Osteoblast (primary cell): ENCODE measurements around the gene RFC2. TPM values are rescaled to one million over a fixed set of nuclear protein-coding genes. Genes with fewer than 3 reads are reported as not detected.
"Not testable (repeated sequence)": the region's sequence is repeated elsewhere in the genome, so short reads cannot be mapped to it uniquely, and the experiment has no call there.

ENCODE experiments used
- DNase-seq: peaks from one replicate; pipeline ENCODE4 v3.0.0; 2011; ENCODE audit warnings: low spot score, mixed read lengths; ENCODE audit not compliant: insufficient read length; ENCODE audit errors: missing footprints
- H2AFZ ChIP-seq: 2 replicates; pipeline ENCODE4 v1.6.0; 2011; ENCODE audit warnings: mild to moderate bottlenecking, low read length
- H3K27ac ChIP-seq: 2 replicates; pipeline ENCODE4 v1.5.1; 2011; ENCODE audit warnings: mild to moderate bottlenecking, low read depth, low read length, moderate library complexity
- H3K27me3 ChIP-seq: 2 replicates; pipeline ENCODE4 v1.6.0; 2012; ENCODE audit warnings: mild to moderate bottlenecking, control low read depth, inconsistent platforms, low read length, moderate library complexity; ENCODE audit not compliant: insufficient read depth
- H3K36me3 ChIP-seq: 2 replicates; pipeline ENCODE4 v1.5.1; 2011; ENCODE audit warnings: mild to moderate bottlenecking, low read length, control low read depth, moderate library complexity; ENCODE audit not compliant: insufficient read depth
- H3K4me1 ChIP-seq: 2 replicates; pipeline ENCODE4 v1.5.1; 2011; ENCODE audit warnings: mild to moderate bottlenecking, low read length, control low read depth, moderate library complexity; ENCODE audit not compliant: insufficient read depth
- H3K4me2 ChIP-seq: 2 replicates; pipeline ENCODE4 v1.6.0; 2011; ENCODE audit warnings: mild to moderate bottlenecking, low read length; ENCODE audit not compliant: insufficient read depth
- H3K4me3 ChIP-seq: fragments of 200-600 bp; sonication (generic); 3 replicates; pipeline ENCODE4 v1.5.1; 2012; ENCODE audit warnings: mild to moderate bottlenecking, low read length, inconsistent platforms; ENCODE audit not compliant: insufficient read depth
- H3K79me2 ChIP-seq: 2 replicates; pipeline ENCODE4 v1.6.0; 2012; ENCODE audit warnings: mild to moderate bottlenecking, low read length, control low read depth, inconsistent platforms; ENCODE audit not compliant: insufficient read depth
- H3K9me3 ChIP-seq: 2 replicates; pipeline ENCODE4 v1.5.1; 2011; ENCODE audit warnings: low read depth, low read length, control low read depth
- H4K20me1 ChIP-seq: 2 replicates; pipeline ENCODE4 v1.6.0; 2012; ENCODE audit warnings: mild to moderate bottlenecking, low read length, control low read depth; ENCODE audit not compliant: insufficient read depth
- CTCF ChIP-seq: IDR thresholded peaks from 2 replicates; pipeline ENCODE4 v1.5.1; 2011; ENCODE audit warnings: mild to moderate bottlenecking, low read depth, low read length, moderate library complexity; ENCODE audit errors: extremely low read depth
- total RNA-seq: library from RNA; depleted of rRNA; stranded (reverse); fragments of >200 nt; gene quantifications from 2 replicates; pipeline ENCODE4 v1.2.3, GENCODE V29; 2012

Gene RFC2
- total RNA-seq, 1 donor = 12.3 TPM

- H3K9me3 ChIP-seq = no peaks in the 10 kb centered on the region
- peak overlapping the region; percentile 33 for H3K27ac ChIP-seq
- H3K79me2 ChIP-seq = peaks cover 3% of the 10 kb centered on the region
- H2AFZ ChIP-seq = no peak overlapping the region
- H3K27me3 ChIP-seq = no peaks in the 10 kb centered on the region
- H3K4me2 ChIP-seq = no peak overlapping the region
- H3K36me3 ChIP-seq = peaks cover 22% of the 10 kb centered on the region
- no peak for TF ChIP-seq CTCF
- DNase-seq = peak; percentile 80
- peaks cover 12% of the 10 kb centered on the region for H3K4me1 ChIP-seq
- H4K20me1 ChIP-seq = peaks cover 2% of the 10 kb centered on the region
- no peak overlapping the region for H3K4me3 ChIP-seq
Observed at GRCh38 chr7:74199551-74200355, 54.4 kb downstream of the RFC2 start.

- H2AFZ ChIP-seq = no peak overlapping the region
- TF ChIP-seq CTCF = no peak
- peaks cover 13% of the 10 kb centered on the region for H3K4me1 ChIP-seq
Observed at GRCh38 chr7:74197449-74198124, 56.6 kb downstream of the RFC2 start.

GRCh38 chr7:74195968-74196654 lies 58.1 kb downstream of the RFC2 start:
- H3K27ac ChIP-seq, H3K9me3 ChIP-seq, H3K4me2 ChIP-seq, H3K4me3 ChIP-seq, H2AFZ ChIP-seq, H3K27me3 ChIP-seq, DNase-seq: not testable (repeated sequence)
- Histone ChIP-seq H3K4me1 (peaks cover 13% of the 10 kb centered on the region), H3K36me3 (peaks cover 57% of the 10 kb centered on the region), H4K20me1 (peaks cover 12% of the 10 kb centered on the region), H3K79me2 (peaks cover 32% of the 10 kb centered on the region)

More at GRCh38 chr7:74197449-74198124, 56.6 kb downstream of the RFC2 start:
- H4K20me1 ChIP-seq = peaks cover 8% of the 10 kb centered on the region
- H3K4me3 ChIP-seq = no peak overlapping the region
- H3K9me3 ChIP-seq = no peaks in the 10 kb centered on the region
- DNase-seq = no peak
- H3K4me2 ChIP-seq = no peak overlapping the region
- peak overlapping the region; percentile 23 for H3K27ac ChIP-seq
- H3K27me3 ChIP-seq = no peaks in the 10 kb centered on the region
- H3K36me3 ChIP-seq = peaks cover 44% of the 10 kb centered on the region
- peaks cover 21% of the 10 kb centered on the region for H3K79me2 ChIP-seq

GRCh38 chr7:74195139-74195860 lies 58.9 kb downstream of the RFC2 start:
- not testable (repeated sequence) for DNase-seq, H2AFZ ChIP-seq, H3K9me3 ChIP-seq, H3K27me3 ChIP-seq, H3K4me2 ChIP-seq, H3K4me3 ChIP-seq
- peak overlapping the region; percentile 48 for H3K27ac ChIP-seq
- peaks cover 65% of the 10 kb centered on the region for H3K36me3 ChIP-seq
- H3K4me1 ChIP-seq = peaks cover 13% of the 10 kb centered on the region
- H3K79me2 ChIP-seq = peaks cover 41% of the 10 kb centered on the region
- peaks cover 16% of the 10 kb centered on the region for H4K20me1 ChIP-seq
